HEK293 (cell line): ENCODE data around the gene TNN.
A peak's percentile ranks its signal among the peaks of the same experiment; 100 is the strongest.

ENCODE experiments used
- ATF2 ChIP-seq: fragments of 450-650 bp; formaldehyde crosslinking; IDR thresholded peaks from 2 replicates; pipeline ENCODE4 v1.5.1; 2016; ENCODE audit warnings: missing biosample characterization, missing genetic modification characterization, low read depth
- FEZF1 ChIP-seq: fragments of 450-650 bp; formaldehyde crosslinking; IDR thresholded peaks from 2 replicates; pipeline ENCODE4 v1.5.1; 2016; ENCODE audit warnings: missing biosample characterization, missing genetic modification characterization
- GLI4 ChIP-seq: fragments of 450-650 bp; formaldehyde crosslinking; IDR thresholded peaks from 2 replicates; pipeline ENCODE4 v1.5.1; 2016; ENCODE audit warnings: missing biosample characterization, missing genetic modification characterization
- GLIS2 ChIP-seq: fragments of 450-650 bp; formaldehyde crosslinking; IDR thresholded peaks from 2 replicates; pipeline ENCODE4 v1.5.1; 2016; ENCODE audit warnings: missing biosample characterization, missing genetic modification characterization
- KLF16 ChIP-seq: fragments of 450-650 bp; formaldehyde crosslinking; IDR thresholded peaks from 2 replicates; pipeline ENCODE4 v1.5.1; 2017; ENCODE audit warnings: missing biosample characterization, missing genetic modification characterization
- KLF8 ChIP-seq: fragments of 450-650 bp; formaldehyde crosslinking; IDR thresholded peaks from 2 replicates; pipeline ENCODE4 v1.5.1; 2016; ENCODE audit warnings: missing biosample characterization, missing genetic modification characterization
- KLF9 ChIP-seq: fragments of 450-650 bp; formaldehyde crosslinking; IDR thresholded peaks from 2 replicates; pipeline ENCODE4 v1.5.1; 2016; ENCODE audit warnings: missing biosample characterization, missing genetic modification characterization, low read depth
- PRDM4 ChIP-seq: fragments of 450-650 bp; formaldehyde crosslinking; IDR thresholded peaks from 2 replicates; pipeline ENCODE4 v1.5.1; 2017; ENCODE audit warnings: missing biosample characterization, missing genetic modification characterization
- SALL2 ChIP-seq: fragments of 450-650 bp; formaldehyde crosslinking; IDR thresholded peaks from 2 replicates; pipeline ENCODE4 v1.5.0; 2017; ENCODE audit warnings: missing biosample characterization, mild to moderate bottlenecking, missing genetic modification characterization, borderline replicate concordance
- SCRT2 ChIP-seq: fragments of 450-650 bp; formaldehyde crosslinking; IDR thresholded peaks from 2 replicates; pipeline ENCODE4 v1.5.1; 2016; ENCODE audit warnings: missing biosample characterization, missing genetic modification characterization
- TRIM28 ChIP-seq: IDR thresholded peaks from 2 replicates; pipeline ENCODE4 v1.6.1; 2011; ENCODE audit warnings: low read length, control low read depth, borderline replicate concordance
- ZBTB1 ChIP-seq: fragments of 450-650 bp; formaldehyde crosslinking; IDR thresholded peaks from 2 replicates; pipeline ENCODE4 v1.5.1; 2016; ENCODE audit warnings: missing biosample characterization, missing genetic modification characterization
- ZBTB17 ChIP-seq: fragments of 450-650 bp; formaldehyde crosslinking; IDR thresholded peaks from 2 replicates; pipeline ENCODE4 v1.5.1; 2016; ENCODE audit warnings: missing biosample characterization, missing genetic modification characterization
- ZBTB7A ChIP-seq: fragments of 450-650 bp; formaldehyde crosslinking; IDR thresholded peaks from 2 replicates; pipeline ENCODE4 v1.5.1; 2016; ENCODE audit warnings: low read depth, missing biosample characterization, missing genetic modification characterization
- ZEB2 ChIP-seq: fragments of 450-650 bp; formaldehyde crosslinking; IDR thresholded peaks from 2 replicates; pipeline ENCODE4 v1.5.1; 2016; ENCODE audit warnings: missing biosample characterization, missing genetic modification characterization
- ZFP41 ChIP-seq: fragments of 450-650 bp; formaldehyde crosslinking; IDR thresholded peaks from 2 replicates; pipeline ENCODE4 v1.5.1; 2016; ENCODE audit warnings: missing biosample characterization, missing genetic modification characterization, borderline replicate concordance
- ZIC2 ChIP-seq: fragments of 450-650 bp; formaldehyde crosslinking; IDR thresholded peaks from 2 replicates; pipeline ENCODE4 v1.5.1; 2016; ENCODE audit warnings: missing biosample characterization, missing genetic modification characterization
- ZNF121 ChIP-seq: fragments of 450-650 bp; formaldehyde crosslinking; IDR thresholded peaks from 2 replicates; pipeline ENCODE4 v1.5.1; 2016; ENCODE audit warnings: missing biosample characterization, missing genetic modification characterization
- ZNF132 ChIP-seq: fragments of 450-650 bp; formaldehyde crosslinking; IDR thresholded peaks from 2 replicates; pipeline ENCODE4 v1.5.1; 2017; ENCODE audit warnings: missing biosample characterization, missing genetic modification characterization, borderline replicate concordance
- ZNF148 ChIP-seq: fragments of 450-650 bp; formaldehyde crosslinking; IDR thresholded peaks from 2 replicates; pipeline ENCODE4 v1.5.0; 2017; ENCODE audit warnings: missing biosample characterization, missing genetic modification characterization, borderline replicate concordance
- ZNF214 ChIP-seq: fragments of 450-650 bp; formaldehyde crosslinking; IDR thresholded peaks from 2 replicates; pipeline ENCODE4 v1.5.1; 2017; ENCODE audit warnings: missing biosample characterization, mild to moderate bottlenecking, missing genetic modification characterization, borderline replicate concordance
- ZNF223 ChIP-seq: fragments of 450-650 bp; formaldehyde crosslinking; IDR thresholded peaks from 2 replicates; pipeline ENCODE4 v1.5.1; 2016; ENCODE audit warnings: missing biosample characterization, missing genetic modification characterization
- ZNF24 ChIP-seq: fragments of 450-650 bp; formaldehyde crosslinking; IDR thresholded peaks from 2 replicates; pipeline ENCODE4 v1.5.1; 2016; ENCODE audit warnings: missing biosample characterization, missing genetic modification characterization
- ZNF404 ChIP-seq: fragments of 450-650 bp; formaldehyde crosslinking; IDR thresholded peaks from 2 replicates; pipeline ENCODE4 v1.5.1; 2017; ENCODE audit warnings: missing biosample characterization, missing genetic modification characterization
- ZNF549 ChIP-seq: fragments of 450-650 bp; IDR thresholded peaks from 2 replicates; pipeline ENCODE4 v1.5.1; 2018; ENCODE audit warnings: missing biosample characterization, missing genetic modification characterization, mild to moderate bottlenecking, inconsistent platforms, moderate library complexity
- ZNF596 ChIP-seq: fragments of 450-650 bp; IDR thresholded peaks from 2 replicates; pipeline ENCODE4 v1.5.0; 2018; ENCODE audit warnings: missing biosample characterization, mild to moderate bottlenecking, missing genetic modification characterization, moderate library complexity
- ZNF623 ChIP-seq: fragments of 450-650 bp; formaldehyde crosslinking; IDR thresholded peaks from 2 replicates; pipeline ENCODE4 v1.5.1; 2016; ENCODE audit warnings: missing biosample characterization, missing genetic modification characterization
- ZNF626 ChIP-seq: fragments of 450-650 bp; sonication (Bioruptor Pico); formaldehyde crosslinking; IDR thresholded peaks from 2 replicates; pipeline ENCODE4 v1.5.1; 2018; ENCODE audit warnings: missing biosample characterization, missing genetic modification characterization, inconsistent platforms
- ZNF658 ChIP-seq: fragments of 450-650 bp; formaldehyde crosslinking; IDR thresholded peaks from 2 replicates; pipeline ENCODE4; 2016; ENCODE audit warnings: missing biosample characterization, missing genetic modification characterization
- ZNF660 ChIP-seq: fragments of 450-650 bp; IDR thresholded peaks from 2 replicates; pipeline ENCODE4 v1.5.1; 2018; ENCODE audit warnings: missing biosample characterization, mild to moderate bottlenecking, missing genetic modification characterization
- ZNF776 ChIP-seq: fragments of 450-650 bp; formaldehyde crosslinking; IDR thresholded peaks from 2 replicates; pipeline ENCODE4 v1.5.0; 2017; ENCODE audit warnings: missing biosample characterization, missing genetic modification characterization, borderline replicate concordance
- ZNF777 ChIP-seq: fragments of 450-650 bp; formaldehyde crosslinking; IDR thresholded peaks from 2 replicates; pipeline ENCODE4 v1.5.1; 2017; ENCODE audit warnings: missing biosample characterization, missing genetic modification characterization, borderline replicate concordance
- ZNF792 ChIP-seq: fragments of 450-650 bp; formaldehyde crosslinking; IDR thresholded peaks from 2 replicates; pipeline ENCODE4 v1.5.1; 2016; ENCODE audit warnings: missing biosample characterization, missing genetic modification characterization
- ZSCAN4 ChIP-seq: fragments of 450-650 bp; formaldehyde crosslinking; IDR thresholded peaks from 2 replicates; pipeline ENCODE4 v1.5.1; 2017; ENCODE audit warnings: missing biosample characterization, missing genetic modification characterization

Gene TNN

GRCh38 chr1:175072099-175072951 lies 4.7 kb downstream of the TNN start (continued):
- no peak for TF ChIP-seq ZNF148 (tag by site-specific recombination)
- no peak for TF ChIP-seq ZNF404 (tag by site-specific recombination)
- peak; percentile 98 for TF ChIP-seq SCRT2 (tag by site-specific recombination)
- TF ChIP-seq FEZF1 (tag by site-specific recombination) = no peak
- peak; percentile 73; the same call in 1 of the 2 replicates for TF ChIP-seq TRIM28
- no peak for TF ChIP-seq ZNF792
- TF ChIP-seq ZSCAN4 = no peak
- no peak for TF ChIP-seq ZNF549 (tag by site-specific recombination)
- no peak for TF ChIP-seq ZNF214 (tag by site-specific recombination)
- no peak for TF ChIP-seq ZBTB1 (tag by site-specific recombination)
- TF ChIP-seq ATF2 (tag by site-specific recombination) = peak; percentile 46; the same call in 1 of the 2 replicates
- no peak for TF ChIP-seq ZFP41 (tag by site-specific recombination)
- no peak for TF ChIP-seq ZNF132 (tag by site-specific recombination)
- no peak for TF ChIP-seq ZIC2 (tag by site-specific recombination)
- TF ChIP-seq PRDM4 (tag by site-specific recombination) = no peak
- no peak for TF ChIP-seq KLF8 (tag by site-specific recombination)
- no peak for TF ChIP-seq ZNF223 (tag by site-specific recombination)
- no peak for TF ChIP-seq KLF16
- peak; percentile 37; the same call in 1 of the 2 replicates for TF ChIP-seq ZEB2
- no peak for TF ChIP-seq ZNF623 (tag by site-specific recombination)
- TF ChIP-seq ZNF626 = 0 out of 2 replicates have a peak, but pooled peaks have one; percentile 15
- no peak for TF ChIP-seq ZBTB7A (tag by site-specific recombination)
- TF ChIP-seq SALL2 = no peak
- TF ChIP-seq ZNF658 (tag by site-specific recombination) = no peak
- TF ChIP-seq ZNF776 (tag by site-specific recombination) = no peak
- no peak for TF ChIP-seq ZNF24 (tag by site-specific recombination)
- TF ChIP-seq ZNF660 (tag by site-specific recombination) = peak; percentile 54; the same call in 1 of the 2 replicates
- TF ChIP-seq ZBTB17 = peak; percentile 78
- TF ChIP-seq ZNF777 (tag by site-specific recombination) = no peak
- no peak for TF ChIP-seq ZNF121 (tag by site-specific recombination)
- TF ChIP-seq GLIS2 (tag by site-specific recombination) = no peak
- no peak for TF ChIP-seq GLI4 (tag by site-specific recombination)
- no peak for TF ChIP-seq ZNF596 (tag by site-specific recombination)
- TF ChIP-seq KLF9 = no peak
